Caco-2 (cell line): Measurements from ENCODE around the gene SNX32. TPM values are rescaled to one million over a fixed set of nuclear protein-coding genes. Genes with fewer than 3 reads are reported as not detected.

ENCODE experiments used
- BruUV-seq: library from RNA; stranded (reverse); fragments of 400-500 nt; replicated peaks from 2 replicates; lab custom pipeline; 2021; lab: Mats Ljungman, UMichigan
- CTCF ChIA-PET: fragments of 300-600 bp; sonication (Branson Sonifier 250); formaldehyde crosslinking; loops from one replicate; lab custom pipeline; 2022; ENCODE audit warnings: antibody characterized with exemption; lab: Charles Lee
- POLR2A ChIA-PET: fragments of 300-600 bp; sonication (Branson Sonifier 250); formaldehyde crosslinking; loops from one replicate; lab custom pipeline; 2022; ENCODE audit warnings: antibody characterized with exemption; lab: Charles Lee
- DNase-seq, 2 experiments: peaks; one replicate each; pipeline versions ENCODE4 v3.0.0 to v3.0.0-alpha.2; 2020 to 2022
- H3K27me3 ChIP-seq: replicated peaks from 2 replicates; pipeline ENCODE4 v1.6.0; 2011; ENCODE audit warnings: low read length; ENCODE audit not compliant: control insufficient read depth, insufficient read depth
- H3K36me3 ChIP-seq: 2 replicates; pipeline ENCODE4 v1.5.1; 2011; ENCODE audit warnings: low read length; ENCODE audit not compliant: control insufficient read depth, insufficient read depth
- H3K4me1 ChIP-seq: fragments of 250-450 bp; sonication (Bioruptor Pico); 2 replicates; pipeline ENCODE4 v1.5.1; 2020; ENCODE audit warnings: mild to moderate bottlenecking
- H3K4me3 ChIP-seq: 2 replicates; pipeline ENCODE4 v1.5.1; 2011; ENCODE audit warnings: low read depth, mild to moderate bottlenecking, control low read depth, low read length
- H3K9me3 ChIP-seq: fragments of 250-450 bp; sonication (Bioruptor Pico); 2 replicates; pipeline ENCODE4 v1.5.1; 2020; ENCODE audit warnings: mild to moderate bottlenecking, moderate library complexity
- H3K27ac Mint-ChIP-seq: one replicate; pipeline ENCODE4 v1.8.0; 2022; ENCODE audit warnings: mixed read lengths; ENCODE audit not compliant: unreplicated experiment
- H3K27me3 Mint-ChIP-seq: one replicate; pipeline ENCODE4 v1.8.0; 2022; ENCODE audit warnings: mixed read lengths; ENCODE audit not compliant: insufficient read depth, unreplicated experiment
- H3K36me3 Mint-ChIP-seq: one replicate; pipeline ENCODE4 v1.8.0; 2022; ENCODE audit warnings: mild to moderate bottlenecking, mixed read lengths; ENCODE audit not compliant: insufficient read depth, unreplicated experiment
- H3K4me1 Mint-ChIP-seq: one replicate; pipeline ENCODE4 v1.8.0; 2022; ENCODE audit warnings: low read depth, mixed read lengths; ENCODE audit not compliant: unreplicated experiment
- H3K4me3 Mint-ChIP-seq: one replicate; pipeline ENCODE4 v1.8.0; 2022; ENCODE audit warnings: mild to moderate bottlenecking, moderate library complexity, mixed read lengths; ENCODE audit not compliant: unreplicated experiment
- H3K9me3 Mint-ChIP-seq: one replicate; pipeline ENCODE4 v1.8.0; 2022; ENCODE audit warnings: mixed read lengths; ENCODE audit not compliant: unreplicated experiment
- CTCF ChIP-seq, 2 experiments: fragments of 200-600 bp in 1 of 2; IDR thresholded peaks; 1 replicate in 1 of 2; 2 replicates in 1 of 2; pipeline versions ENCODE4 v1.5.1 to v1.8.0; 2011 to 2022; ENCODE audit warnings: antibody characterized with exemption in 1 of 2, control low read depth in 1 of 2, inconsistent platforms in 1 of 2, low read depth in 1 of 2, low read length in 1 of 2, mild to moderate bottlenecking in 1 of 2, moderate library complexity in 1 of 2; ENCODE audit not compliant: insufficient read depth in 1 of 2, severe bottlenecking in 1 of 2, unreplicated experiment in 1 of 2
- intact Hi-C: fragments of 100-400 bp; cut with micrococcal nuclease; formaldehyde crosslinking; loops from one replicate; pipeline ENCODE4 v1.10.0; 2022; ENCODE audit not compliant: unreplicated experiment
- total RNA-seq: library from RNA; stranded (reverse); gene quantifications from 2 replicates; pipeline ENCODE4 v1.2.3, GENCODE V29; 2022

SNX32 gene
- total RNA-seq, 1 experiment from 2014 or later: not detected

GRCh38 chr11:65796726-65797601, 36.8 kb upstream of the SNX32 start:
- Histone ChIP-seq H3K4me3 (no peak overlapping the region), H3K36me3 (peaks cover 7% of the 10 kb centered on the region; the same call in 1 of the 2 replicates), H3K27me3 (no peaks in the 10 kb centered on the region), H3K4me1 (peaks cover 9% of the 10 kb centered on the region; the same call in 1 of the 2 replicates), H3K9me3 (no peaks in the 10 kb centered on the region)
- Mint-ChIP-seq H3K27me3 (no peaks in the 10 kb centered on the region), H3K27ac (no peak overlapping the region), H3K36me3 (peaks cover 40% of the 10 kb centered on the region), H3K9me3 (no peaks in the 10 kb centered on the region), H3K4me1 (peaks cover 14% of the 10 kb centered on the region), H3K4me3 (no peak overlapping the region)
- no peak for TF ChIP-seq CTCF (IDR thresholded peaks at IDR 0.05; ENCODE audit: insufficient read depth in 1 of 2, low read depth in 1 of 2, low read length in 1 of 2, severe bottlenecking in 1 of 2, unreplicated experiment in 1 of 2)
- DNase-seq: no peak
- intact Hi-C loops: no loop called here
- ChIA-PET POLR2A (interaction anchor here (1.1 kb wide), 1 partner anchor 10 kb away, joined by 7 read pairs; the partner anchor contains the start of gene OVOL1), CTCF (interaction anchor here (1.1 to 1.2 kb wide), 3 partner anchors 17 to 63 kb away, joined by 3 read pairs; partner anchors contain the start of genes AP5B1 and MUS81)
- TSS peak; percentile 25 for BruUV-seq

- H3K9me3 ChIP-seq: no peaks in the 10 kb centered on the region
- no peak for TF ChIP-seq CTCF (IDR thresholded peaks at IDR 0.05; ENCODE audit: insufficient read depth in 1 of 2, low read depth in 1 of 2, low read length in 1 of 2, severe bottlenecking in 1 of 2, unreplicated experiment in 1 of 2)
- POLR2A ChIA-PET: interaction anchor here (1.1 kb wide), 1 partner anchor 11 kb away, joined by 7 read pairs; the partner anchor contains the start of gene OVOL1
- Mint-ChIP-seq H3K4me1 (peaks cover 14% of the 10 kb centered on the region), H3K27ac (no peak overlapping the region), H3K9me3 (no peaks in the 10 kb centered on the region), H3K36me3 (peaks cover 37% of the 10 kb centered on the region), H3K27me3 (no peaks in the 10 kb centered on the region), H3K4me3 (no peak overlapping the region)
- H3K4me3 ChIP-seq: no peak overlapping the region
- intact Hi-C loops: no loop called here
- peaks cover 9% of the 10 kb centered on the region; the same call in 1 of the 2 replicates for H3K4me1 ChIP-seq
- no TSS peak for BruUV-seq
- H3K27me3 ChIP-seq: no peaks in the 10 kb centered on the region
- CTCF ChIA-PET: interaction anchor here (1.1 to 1.2 kb wide), 2 partner anchors 17 to 62 kb away, joined by 3 read pairs; partner anchors contain the start of genes AP5B1 and MUS81
- DNase-seq: no peak
- H3K36me3 ChIP-seq: peaks cover 5% of the 10 kb centered on the region; the same call in 1 of the 2 replicates
These were observed 36.1 kb upstream of the SNX32 start for GRCh38 chr11:65797711-65798110.

GRCh38 chr11:65798882-65799281, 34.9 kb upstream of the SNX32 start:
- no peak for TF ChIP-seq CTCF (IDR thresholded peaks at IDR 0.05; ENCODE audit: insufficient read depth in 1 of 2, low read depth in 1 of 2, low read length in 1 of 2, severe bottlenecking in 1 of 2, unreplicated experiment in 1 of 2)
- DNase-seq: no peak
- intact Hi-C loops: no loop called here
- no peaks in the 10 kb centered on the region for H3K27me3 Mint-ChIP-seq
- peaks cover 5% of the 10 kb centered on the region; the same call in 1 of the 2 replicates for H3K36me3 ChIP-seq
- H3K4me1 ChIP-seq: peaks cover 9% of the 10 kb centered on the region; the same call in 1 of the 2 replicates
- no peak overlapping the region for H3K27ac Mint-ChIP-seq
- peaks cover 30% of the 10 kb centered on the region for H3K36me3 Mint-ChIP-seq
- H3K27me3 ChIP-seq: no peaks in the 10 kb centered on the region
- peaks cover 18% of the 10 kb centered on the region for H3K4me1 Mint-ChIP-seq
- POLR2A ChIA-PET: no interaction called here
- H3K4me3 Mint-ChIP-seq: no peak overlapping the region
- no TSS peak for BruUV-seq
- CTCF ChIA-PET: no interaction called here
- no peaks in the 10 kb centered on the region for H3K9me3 ChIP-seq
- no peaks in the 10 kb centered on the region for H3K9me3 Mint-ChIP-seq
- no peak overlapping the region for H3K4me3 ChIP-seq
